SKM-1 treated with dmso at 0.1 percent for 144 hours (cell line): ENCODE measurements around the gene ITK.

Source experiments
- DNase-seq: peaks from one replicate; lab custom pipeline; 2025; ENCODE audit not compliant: unreplicated experiment; lab: John Stamatoyannopoulos, UW

ITK gene

GRCh38 chr5:157205708-157206107 lies 25.1 kb downstream of the ITK start:
- no peak for DNase-seq

GRCh38 chr5:157210652-157211051 lies 30.0 kb downstream of the ITK start:
- peak; percentile 61 for DNase-seq

GRCh38 chr5:157212307-157212706 lies 31.7 kb downstream of the ITK start:
- peak; percentile 78 for DNase-seq

- DNase-seq, result no peak
These were observed 33.0 kb downstream of the ITK start for GRCh38 chr5:157213527-157214243.

GRCh38 chr5:157214415-157214814 lies 33.8 kb downstream of the ITK start:
- DNase-seq, result no peak

- no peak for DNase-seq
These were observed 34.3 kb downstream of the ITK start for GRCh38 chr5:157214861-157215513.

DNA sequence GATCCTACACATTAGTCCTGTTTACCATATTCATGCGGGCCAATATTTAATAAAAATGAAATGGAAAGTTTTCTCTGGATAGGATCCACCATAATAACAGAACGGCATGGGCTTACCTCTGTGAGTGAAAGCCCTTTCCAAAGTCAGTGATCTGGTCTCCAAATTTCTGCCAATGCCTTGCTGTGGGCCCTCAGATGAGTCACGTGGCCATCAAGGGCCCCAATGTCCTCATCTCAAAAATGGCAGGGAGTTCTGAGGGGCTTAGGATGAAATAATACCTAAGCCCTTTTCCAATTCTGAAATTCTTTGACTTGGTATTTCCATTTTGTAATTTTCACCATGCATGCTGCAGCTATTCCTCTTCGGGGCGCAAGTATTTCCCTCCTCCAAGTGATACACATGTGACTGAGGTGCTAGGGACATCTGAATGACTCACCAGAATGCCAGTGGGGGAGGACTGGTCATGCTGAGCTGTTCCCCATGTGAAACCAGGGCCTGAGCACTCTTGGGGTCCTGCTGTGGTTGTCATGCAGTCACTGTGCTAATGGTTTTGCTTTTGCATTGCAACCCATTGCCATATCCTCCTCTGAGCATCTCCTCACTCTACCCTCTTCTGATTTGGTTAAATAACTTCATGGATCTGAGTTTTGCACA lies 35.0 kb downstream of the ITK start:
- no peak for DNase-seq

DNA sequence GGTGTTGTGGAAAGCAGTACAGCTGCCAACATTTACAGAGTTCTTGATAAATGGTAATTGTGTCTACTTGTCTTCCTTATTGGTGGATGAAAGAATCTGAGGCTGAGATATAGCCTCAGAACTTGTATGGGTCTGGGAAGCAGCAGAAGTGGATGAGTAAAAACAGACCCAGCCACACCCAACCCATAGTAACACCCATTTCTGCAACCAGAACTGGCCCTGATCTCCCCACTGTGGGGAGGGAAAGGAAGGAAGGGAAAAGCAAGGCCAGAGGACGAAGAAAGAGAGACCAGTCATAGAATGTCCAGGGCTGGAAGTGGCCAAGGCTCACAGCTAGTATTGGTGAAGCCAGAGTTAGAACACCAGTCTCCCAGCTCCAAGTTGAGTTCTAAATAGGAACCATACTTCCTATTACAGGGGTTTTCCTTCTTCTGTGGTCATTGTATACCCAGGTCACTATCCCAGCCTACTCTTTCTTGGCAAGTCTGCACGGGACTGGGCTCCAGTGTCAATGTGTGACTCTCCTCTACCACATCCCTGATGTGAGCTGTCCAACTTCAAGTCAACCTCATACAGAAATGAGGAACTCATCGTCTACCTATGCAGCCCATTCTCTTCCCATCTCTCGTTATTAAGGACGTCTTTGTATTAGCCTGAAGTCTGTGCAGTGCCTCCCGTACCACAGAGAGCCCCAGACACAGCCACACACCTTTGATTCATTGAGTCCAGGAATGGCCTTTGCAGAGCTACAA lies 35.9 kb downstream of the ITK start:
- no peak for DNase-seq

DNA sequence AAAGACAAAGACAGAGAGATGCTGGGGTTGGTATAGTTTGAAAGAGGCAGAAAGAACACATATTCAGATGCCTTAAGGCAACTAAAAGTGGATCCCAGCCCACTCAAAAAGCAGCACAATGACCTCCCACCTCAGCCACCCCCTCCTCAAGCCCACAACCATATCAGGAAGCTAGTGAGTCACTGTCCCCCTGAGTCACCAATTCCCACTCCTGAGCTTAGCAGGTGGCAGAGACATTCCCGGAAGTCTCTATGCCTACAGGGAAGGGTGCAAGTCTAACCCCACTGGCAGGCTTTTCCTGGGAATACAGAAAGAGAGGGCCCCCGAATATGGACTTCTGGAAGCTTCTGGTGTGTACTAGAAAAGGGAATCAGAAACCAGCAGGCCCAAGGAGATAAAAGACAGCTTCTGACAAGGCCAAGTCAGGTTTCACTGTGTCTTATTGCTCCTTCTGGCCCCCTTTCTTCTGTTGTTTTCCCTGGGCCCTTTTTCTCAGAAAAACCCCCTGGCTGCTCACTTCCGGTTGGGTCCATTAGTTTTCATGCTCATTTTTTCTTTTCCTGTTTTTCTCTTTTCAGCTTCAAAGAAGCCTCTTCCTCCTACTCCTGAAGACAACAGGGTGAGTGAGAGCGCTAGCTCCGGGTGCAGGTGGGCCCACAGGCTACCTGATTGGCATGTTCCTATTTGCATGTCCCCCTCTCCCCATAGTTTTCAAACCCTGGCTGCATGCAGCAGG lies 36.8 kb downstream of the ITK start:
- no peak for DNase-seq

- DNase-seq, result no peak
These were observed 39.0 kb downstream of the ITK start for GRCh38 chr5:157219491-157220271.

GRCh38 chr5:157221959-157222358 lies 41.3 kb downstream of the ITK start:
- no peak for DNase-seq

- peak; percentile 43 for DNase-seq
These were observed 42.0 kb downstream of the ITK start for GRCh38 chr5:157222506-157223230.

GRCh38 chr5:157225469-157226422 lies 45.1 kb downstream of the ITK start:
- no peak for DNase-seq

DNA sequence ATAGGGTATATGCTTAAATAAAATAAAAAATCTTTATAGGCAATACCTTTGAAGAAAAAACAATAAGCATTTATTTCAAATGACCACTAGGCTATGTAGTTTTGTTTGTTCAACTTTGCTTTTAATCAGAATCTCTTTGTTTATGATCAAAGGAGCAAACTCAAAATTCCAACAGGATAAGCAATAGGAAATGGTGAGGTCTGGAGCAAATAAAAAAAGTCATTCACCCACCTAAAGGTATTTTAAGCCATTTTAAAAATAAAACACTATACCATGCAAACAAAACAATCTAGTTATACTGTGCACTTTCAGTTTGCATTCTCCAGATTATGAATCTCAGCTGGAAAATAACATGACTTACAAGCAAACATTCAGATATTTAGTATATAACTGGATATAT lies 50.0 kb downstream of the ITK start:
- DNase-seq, result no peak

DNA sequence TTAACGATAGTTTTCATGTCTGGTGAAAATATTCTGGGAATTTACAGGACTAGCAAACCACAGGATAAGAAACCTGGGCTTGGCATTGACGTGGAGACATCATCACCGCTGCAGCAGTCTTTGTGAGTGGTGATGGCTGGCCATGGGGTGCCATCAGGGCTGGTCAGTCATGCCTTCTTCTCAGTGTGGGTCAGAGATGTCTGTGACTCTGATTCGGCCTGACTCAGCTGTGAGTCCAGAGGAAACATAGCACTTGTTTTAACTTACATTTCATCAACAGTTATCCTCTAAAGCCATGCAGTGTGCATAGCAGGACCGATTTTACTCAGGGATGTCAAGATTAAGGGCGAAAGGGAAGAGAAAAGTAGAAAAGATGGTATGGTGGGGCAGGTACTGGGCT lies 52.1 kb downstream of the ITK start:
- no peak for DNase-seq

- no peak for DNase-seq
These were observed 52.9 kb downstream of the ITK start for GRCh38 chr5:157233515-157233914.

DNA sequence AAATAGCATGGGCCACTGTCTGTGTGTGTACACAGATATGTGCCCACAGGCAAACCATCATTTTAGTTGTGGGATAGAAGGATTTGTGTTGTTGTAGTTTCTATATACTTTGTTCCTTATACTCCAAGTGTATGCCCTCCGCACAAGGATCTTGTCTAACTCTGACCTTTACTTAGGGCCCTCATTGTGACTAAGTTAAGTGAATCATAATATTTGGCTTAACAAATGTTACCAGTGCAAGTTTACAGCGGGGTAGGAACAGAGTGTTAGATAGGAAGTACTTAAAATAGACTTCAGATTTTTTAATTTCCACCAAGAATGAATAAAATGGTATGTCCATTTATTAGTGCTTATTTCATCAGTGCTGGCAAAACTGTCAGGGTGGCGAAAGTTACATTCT lies 55.8 kb downstream of the ITK start:
- no peak for DNase-seq

DNA sequence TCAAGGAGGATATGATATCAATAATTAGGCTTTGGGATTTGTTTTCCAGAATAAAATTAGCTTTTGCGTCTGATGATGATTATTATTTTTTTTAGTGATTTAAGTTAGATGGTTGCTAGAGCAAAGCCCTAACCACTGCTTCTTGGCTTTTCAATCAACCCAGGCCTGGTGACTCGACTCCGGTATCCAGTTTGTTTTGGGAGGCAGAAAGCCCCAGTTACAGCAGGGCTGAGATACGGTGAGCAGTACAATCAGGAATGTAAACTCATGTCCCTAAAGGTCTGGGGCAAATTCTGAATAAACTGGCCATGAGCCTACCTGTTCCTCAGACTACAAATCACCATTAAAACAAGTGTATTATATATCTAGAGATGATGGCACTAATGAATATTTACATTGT lies 60.8 kb downstream of the ITK start:
- no peak for DNase-seq
